OCI-LY7 (cell line): ENCODE results near the gene INO80E. TPM values are rescaled to one million over a fixed set of nuclear protein-coding genes. Genes with fewer than 3 reads are reported as not detected.

Experiments used
- BruUV-seq: library from RNA; stranded (reverse); fragments of 400-500 nt; replicated peaks from 2 replicates; lab custom pipeline; 2021; lab: Mats Ljungman, UMichigan
- CTCF ChIA-PET: fragments of 300-600 bp; sonication (Branson Sonifier 250); formaldehyde crosslinking; loops from one replicate; lab custom pipeline; 2022; ENCODE audit warnings: antibody characterized with exemption; ENCODE audit not compliant: unreplicated experiment; lab: Charles Lee
- POLR2A ChIA-PET: fragments of 300-600 bp; sonication (Branson Sonifier 250); formaldehyde crosslinking; loops from one replicate; lab custom pipeline; 2022; ENCODE audit warnings: antibody characterized with exemption; lab: Charles Lee
- DNase-seq: peaks from one replicate; pipeline ENCODE4 v3.0.0-alpha.2; 2015; ENCODE audit warnings: low spot score
- H2AFZ ChIP-seq: fragments of 200-600 bp; sonication (generic), shearing (Covaris generic); 2 replicates; pipeline ENCODE4 v1.6.1; 2014; ENCODE audit warnings: mild to moderate bottlenecking, antibody characterized with exemption, low read length, moderate library complexity
- H3K27ac ChIP-seq: fragments of 200-600 bp; sonication (generic); 2 replicates; pipeline ENCODE4 v1.5.1; 2014; ENCODE audit warnings: mixed run types, low read depth, mild to moderate bottlenecking, moderate library complexity, low read length, inconsistent platforms; ENCODE audit not compliant: poor library complexity, severe bottlenecking
- H3K36me3 ChIP-seq: fragments of 200-600 bp; sonication (generic); 2 replicates; pipeline ENCODE4 v1.6.1; 2014; ENCODE audit warnings: mild to moderate bottlenecking, antibody characterized with exemption, low read length, moderate library complexity, mixed read lengths; ENCODE audit not compliant: insufficient read depth
- H3K4me1 ChIP-seq: fragments of 200-600 bp; sonication (generic); 2 replicates; pipeline ENCODE4 v1.5.1; 2014; ENCODE audit warnings: mild to moderate bottlenecking, low read length; ENCODE audit not compliant: insufficient read depth, poor library complexity, severe bottlenecking
- H3K4me2 ChIP-seq: fragments of 200-600 bp; sonication (generic); 2 replicates; pipeline ENCODE4 v1.6.1; 2014; ENCODE audit warnings: mild to moderate bottlenecking, low read length
- H3K4me3 ChIP-seq: fragments of 200-600 bp; sonication (generic); 2 replicates; pipeline ENCODE4 v1.5.1; 2014; ENCODE audit warnings: mild to moderate bottlenecking, low read depth, low read length; ENCODE audit not compliant: poor library complexity, severe bottlenecking
- H3K79me2 ChIP-seq: fragments of 200-600 bp; sonication (generic); 2 replicates; pipeline ENCODE4 v1.6.1; 2016; ENCODE audit warnings: low read depth, mild to moderate bottlenecking, low read length, moderate library complexity, mixed read lengths; ENCODE audit not compliant: insufficient read depth
- H3K9me2 ChIP-seq: fragments of 200-600 bp; sonication (generic); 2 replicates; pipeline ENCODE4 v1.6.1; 2016; ENCODE audit warnings: mild to moderate bottlenecking, low read length, mixed read lengths; ENCODE audit not compliant: insufficient read depth
- H3K9me3 ChIP-seq: fragments of 200-600 bp; sonication (generic); 2 replicates; pipeline ENCODE4 v1.6.1; 2014; ENCODE audit warnings: mild to moderate bottlenecking, mixed run types, low read length, mixed read lengths
- H4K20me1 ChIP-seq: fragments of 200-600 bp; sonication (generic); 2 replicates; pipeline ENCODE4 v1.6.1; 2014; ENCODE audit warnings: mild to moderate bottlenecking, antibody characterized with exemption, low read length, moderate library complexity, mixed read lengths; ENCODE audit not compliant: insufficient read depth
- CTCF ChIP-seq: fragments of 200-600 bp; sonication (generic); conservative IDR thresholded peaks from 2 replicates; pipeline ENCODE4 v1.5.1; 2014; ENCODE audit warnings: mild to moderate bottlenecking, antibody characterized with exemption, low read length, moderate library complexity, mixed read lengths
- EZH2phosphoT487 ChIP-seq: fragments of 200-600 bp; sonication (generic); IDR thresholded peaks from 2 replicates; pipeline ENCODE4 v1.6.1; 2018; ENCODE audit warnings: low read depth, borderline replicate concordance, mild to moderate bottlenecking, mixed run types, antibody characterized with exemption, low read length, moderate library complexity, mixed read lengths
- intact Hi-C: fragments of 100-400 bp; cut with micrococcal nuclease; formaldehyde crosslinking; loops from one replicate; pipeline ENCODE4 v1.10.0; 2022; ENCODE audit not compliant: unreplicated experiment
- total RNA-seq, 2 experiments: library from RNA; depleted of rRNA in 1 of 2; stranded (reverse); fragments of >200 nt in 1 of 2; shearing (Covaris generic) in 1 of 2; gene quantifications; 2 replicates each; pipeline ENCODE4 v1.2.3, GENCODE V29; 2014 to 2022

Gene INO80E
- total RNA-seq, 2 experiments from 2014 or later, result 88.0 to 129 TPM

GRCh38 chr16:30041841-30042240 lies 45.8 kb downstream of the INO80E start:
- Histone ChIP-seq H3K9me3 (no peaks in the 10 kb centered on the region), H4K20me1 (no peaks in the 10 kb centered on the region), H3K9me2 (no peaks in the 10 kb centered on the region), H3K4me1 (no peaks in the 10 kb centered on the region), H3K4me3 (no peak overlapping the region), H3K27ac (no peak overlapping the region), H2AFZ (no peak overlapping the region), H3K36me3 (no peaks in the 10 kb centered on the region), H3K79me2 (no peaks in the 10 kb centered on the region), H3K4me2 (no peak overlapping the region)
- intact Hi-C loops, result loop anchor here (2.0 kb wide), 1 partner anchor 51 kb away; no protein-coding TSS in a partner anchor
- POLR2A ChIA-PET, result interaction anchor here (1.2 kb wide), 1 partner anchor 22 kb away, joined by 3 read pairs; no protein-coding TSS in a partner anchor
- CTCF ChIA-PET, result no interaction called here
- no TSS peak for BruUV-seq
- peak; percentile 76 for TF ChIP-seq CTCF
- TF ChIP-seq EZH2phosphoT487, result no peak
- peak; percentile 39 for DNase-seq

- TF ChIP-seq EZH2phosphoT487 (no peak), CTCF (no peak)
- Histone ChIP-seq H3K4me3 (no peak overlapping the region), H3K36me3 (no peaks in the 10 kb centered on the region), H3K9me3 (no peaks in the 10 kb centered on the region), H2AFZ (no peak overlapping the region), H3K4me1 (no peaks in the 10 kb centered on the region), H3K4me2 (no peak overlapping the region), H3K9me2 (no peaks in the 10 kb centered on the region), H3K27ac (no peak overlapping the region), H4K20me1 (no peaks in the 10 kb centered on the region), H3K79me2 (no peaks in the 10 kb centered on the region)
- ChIA-PET POLR2A (no interaction called here), CTCF (no interaction called here)
- intact Hi-C loops, result no loop called here
- no TSS peak for BruUV-seq
- DNase-seq, result no peak
Measured at GRCh38 chr16:30046178-30046577, 50.1 kb downstream of the INO80E start.

GRCh38 chr16:30046588-30046987 lies 50.5 kb downstream of the INO80E start:
- H3K4me3 ChIP-seq, result no peak overlapping the region
- no TSS peak for BruUV-seq
- intact Hi-C loops, result no loop called here
- H3K27ac ChIP-seq, result no peak overlapping the region
- no peaks in the 10 kb centered on the region for H3K9me3 ChIP-seq
- no peaks in the 10 kb centered on the region for H4K20me1 ChIP-seq
- H3K4me2 ChIP-seq, result no peak overlapping the region
- POLR2A ChIA-PET, result no interaction called here
- H3K9me2 ChIP-seq, result no peaks in the 10 kb centered on the region
- no peaks in the 10 kb centered on the region for H3K79me2 ChIP-seq
- H2AFZ ChIP-seq, result no peak overlapping the region
- no peaks in the 10 kb centered on the region for H3K36me3 ChIP-seq
- DNase-seq, result no peak
- CTCF ChIA-PET, result no interaction called here
- TF ChIP-seq CTCF, result no peak
- TF ChIP-seq EZH2phosphoT487, result no peak
- H3K4me1 ChIP-seq, result peaks cover 1% of the 10 kb centered on the region
